Upper lobe of right lung (tissue), 1 donor: ENCODE measurements around the gene SLC19A2. TPM values are rescaled to one million over a fixed set of nuclear protein-coding genes. Genes with fewer than 3 reads are reported as not detected.
A peak's percentile ranks its signal among the peaks of the same experiment; 100 is the strongest.

Experiments used
- ATAC-seq: fragments of 200-7000 bp; cut with Tn5 transposase; one replicate; pipeline ENCODE4 v1.9.1; 2020; ENCODE audit warnings: mild to moderate bottlenecking, moderate library complexity
- DNase-seq: peaks from one replicate; pipeline ENCODE4 v3.0.0-alpha.2; 2020
- H3K27ac ChIP-seq: fragments of 200-600 bp; one replicate; pipeline ENCODE4 v1.8.0; 2022
- H3K27me3 ChIP-seq: fragments of 200-600 bp; one replicate; pipeline ENCODE4 v1.8.0; 2022; ENCODE audit warnings: mild to moderate bottlenecking
- H3K36me3 ChIP-seq: fragments of 200-600 bp; one replicate; pipeline ENCODE4 v1.8.0; 2022
- H3K4me1 ChIP-seq: fragments of 200-600 bp; one replicate; pipeline ENCODE4 v1.8.0; 2022
- H3K4me3 ChIP-seq: fragments of 200-600 bp; one replicate; pipeline ENCODE4 v1.8.0; 2022; ENCODE audit warnings: mild to moderate bottlenecking
- H3K9me3 ChIP-seq: fragments of 200-600 bp; one replicate; pipeline ENCODE4 v1.8.0; 2022
- intact Hi-C: fragments of 100-400 bp; cut with DNase I; formaldehyde crosslinking; loops from one replicate; pipeline ENCODE4 v1.11.0; 2022
- total RNA-seq: library from RNA; stranded (reverse); fragmentation: NEBNext Ultra II Directional; extraction: Animal tissue kit (Norgen Biotek cat#: 25700); gene quantifications from one replicate; pipeline ENCODE4 v1.2.1, GENCODE V29; 2021
- TF ChIP-seq, protein P1 (sequence below): fragments of 200-600 bp; IDR thresholded peaks from one replicate; pipeline ENCODE4 v1.8.0; 2022; ENCODE audit warnings: antibody characterized with exemption
- donor health status: DM: no; HTN: yes; CAD: no; lungs with severe emphysema.

The SLC19A2 gene
- total RNA-seq, 1 donor from 2014 or later = 12.8 TPM

DNA sequence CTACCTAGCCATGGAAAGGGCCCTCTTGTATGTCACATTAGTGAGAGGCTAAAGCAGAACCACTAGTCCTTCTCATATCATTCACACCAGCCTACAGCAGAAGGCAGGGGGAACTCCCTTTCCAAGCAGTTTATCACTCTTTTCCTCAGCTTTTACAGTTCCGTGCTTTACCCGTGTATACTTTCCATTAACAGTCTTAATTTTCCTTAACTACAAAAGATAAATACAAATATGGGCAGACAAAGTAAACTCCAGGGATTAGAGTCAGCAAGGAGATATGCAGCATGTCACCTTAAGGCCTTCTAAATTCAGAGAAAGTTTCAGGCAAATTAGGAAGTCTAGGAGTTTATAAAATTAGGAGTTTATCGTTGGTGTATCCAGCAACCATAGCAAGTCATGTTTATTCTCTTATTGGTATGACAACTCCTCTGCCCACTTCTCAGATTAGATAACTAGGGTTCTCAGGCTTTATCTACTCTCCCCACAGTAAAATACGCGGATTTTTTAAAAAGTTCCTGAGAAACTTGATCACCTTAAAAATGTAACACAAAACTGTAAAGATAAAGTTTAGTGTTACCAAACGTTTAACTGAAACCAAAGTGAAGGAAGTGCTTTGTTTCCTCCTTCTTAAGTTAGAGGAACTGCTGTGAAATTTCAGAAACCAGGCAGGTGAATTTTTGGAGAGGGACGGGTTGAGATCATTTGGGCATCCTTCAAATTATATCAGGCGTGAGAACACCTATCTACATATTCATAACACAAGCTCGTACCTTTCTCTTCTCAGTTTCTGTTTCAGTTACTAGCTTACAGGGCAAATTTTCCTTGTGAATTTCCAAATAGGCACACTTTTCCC lies 42.7 kb upstream of the SLC19A2 start:
- TF ChIP-seq, protein P1, sequence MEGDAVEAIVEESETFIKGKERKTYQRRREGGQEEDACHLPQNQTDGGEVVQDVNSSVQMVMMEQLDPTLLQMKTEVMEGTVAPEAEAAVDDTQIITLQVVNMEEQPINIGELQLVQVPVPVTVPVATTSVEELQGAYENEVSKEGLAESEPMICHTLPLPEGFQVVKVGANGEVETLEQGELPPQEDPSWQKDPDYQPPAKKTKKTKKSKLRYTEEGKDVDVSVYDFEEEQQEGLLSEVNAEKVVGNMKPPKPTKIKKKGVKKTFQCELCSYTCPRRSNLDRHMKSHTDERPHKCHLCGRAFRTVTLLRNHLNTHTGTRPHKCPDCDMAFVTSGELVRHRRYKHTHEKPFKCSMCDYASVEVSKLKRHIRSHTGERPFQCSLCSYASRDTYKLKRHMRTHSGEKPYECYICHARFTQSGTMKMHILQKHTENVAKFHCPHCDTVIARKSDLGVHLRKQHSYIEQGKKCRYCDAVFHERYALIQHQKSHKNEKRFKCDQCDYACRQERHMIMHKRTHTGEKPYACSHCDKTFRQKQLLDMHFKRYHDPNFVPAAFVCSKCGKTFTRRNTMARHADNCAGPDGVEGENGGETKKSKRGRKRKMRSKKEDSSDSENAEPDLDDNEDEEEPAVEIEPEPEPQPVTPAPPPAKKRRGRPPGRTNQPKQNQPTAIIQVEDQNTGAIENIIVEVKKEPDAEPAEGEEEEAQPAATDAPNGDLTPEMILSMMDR = no peak
- peak overlapping the region; percentile 6 for H3K4me3 ChIP-seq
- intact Hi-C loops = no loop called here
- DNase-seq = no peak
- no peaks in the 10 kb centered on the region for H3K4me1 ChIP-seq
- ATAC-seq = peak; percentile 45
- no peaks in the 10 kb centered on the region for H3K36me3 ChIP-seq
- H3K27me3 ChIP-seq = no peaks in the 10 kb centered on the region
- H3K27ac ChIP-seq = peak overlapping the region; percentile 75
- no peaks in the 10 kb centered on the region for H3K9me3 ChIP-seq

DNA sequence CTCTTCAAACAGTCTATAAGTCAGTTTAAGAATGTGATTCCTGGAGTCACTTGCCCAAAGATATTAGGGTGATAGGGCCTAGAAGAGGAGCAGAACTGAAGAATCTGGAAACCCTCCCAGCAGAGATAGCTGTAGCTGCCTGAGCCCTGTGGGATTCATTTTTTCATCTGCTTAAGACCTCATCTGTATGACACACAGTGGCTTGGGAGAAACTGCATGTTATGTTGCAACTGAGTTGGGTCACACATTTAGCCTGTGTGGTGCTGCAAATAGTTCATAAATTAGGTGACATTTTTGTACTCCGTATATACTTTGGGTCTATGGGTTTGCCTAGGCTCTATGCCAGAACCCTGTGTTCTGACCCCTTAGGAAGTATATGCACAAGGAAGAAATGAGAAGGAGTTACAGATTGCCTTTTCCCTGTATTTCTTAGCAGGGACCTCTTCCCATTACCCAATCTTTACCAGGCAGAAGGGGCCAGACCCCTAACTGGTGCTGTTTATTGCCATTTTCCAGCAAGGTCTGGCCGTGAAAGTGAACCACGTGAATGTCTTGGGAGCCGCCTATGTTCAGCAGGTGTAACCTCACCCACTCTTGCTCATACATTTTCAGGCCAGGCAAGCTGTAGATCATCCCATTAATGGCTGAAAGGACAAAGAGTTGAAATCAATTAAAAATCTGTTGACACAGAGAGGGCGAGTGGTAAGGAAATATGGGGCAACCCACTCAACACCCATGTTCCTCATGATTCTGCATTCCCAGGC lies 41.9 kb upstream of the SLC19A2 start:
- TF ChIP-seq, protein P1 = no peak
- Histone ChIP-seq H3K27me3 (no peaks in the 10 kb centered on the region), H3K36me3 (no peaks in the 10 kb centered on the region), H3K4me3 (no peak overlapping the region), H3K9me3 (no peaks in the 10 kb centered on the region), H3K4me1 (no peaks in the 10 kb centered on the region), H3K27ac (no peak overlapping the region)
- DNase-seq (no peak), ATAC-seq (peak; percentile 29)
- intact Hi-C loops = no loop called here

DNA sequence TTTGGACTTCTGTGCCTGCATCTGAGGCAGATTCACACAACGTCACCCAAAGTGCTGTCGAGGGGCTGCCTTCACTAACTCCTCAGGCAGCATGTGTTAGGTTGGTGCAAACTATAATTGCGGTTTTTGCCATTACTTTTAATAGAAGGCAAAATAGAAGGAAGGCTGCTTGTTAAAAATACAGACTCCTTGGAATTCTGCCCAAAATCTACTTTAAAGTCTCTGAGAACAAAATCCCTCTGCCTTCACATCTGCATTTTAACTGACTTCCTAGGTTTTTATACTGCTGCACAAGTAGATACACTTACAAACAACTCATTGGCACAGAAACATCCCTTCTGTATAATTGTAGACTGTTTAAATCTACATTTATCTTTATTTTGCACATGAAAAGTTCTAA lies 41.3 kb upstream of the SLC19A2 start:
- DNase-seq = no peak
- no peak for ATAC-seq
- no peaks in the 10 kb centered on the region for H3K36me3 ChIP-seq
- no peak overlapping the region for H3K4me3 ChIP-seq
- intact Hi-C loops = no loop called here
- H3K4me1 ChIP-seq = no peaks in the 10 kb centered on the region
- TF ChIP-seq, protein P1 = no peak
- no peak overlapping the region for H3K27ac ChIP-seq
- no peaks in the 10 kb centered on the region for H3K9me3 ChIP-seq
- no peaks in the 10 kb centered on the region for H3K27me3 ChIP-seq

DNA sequence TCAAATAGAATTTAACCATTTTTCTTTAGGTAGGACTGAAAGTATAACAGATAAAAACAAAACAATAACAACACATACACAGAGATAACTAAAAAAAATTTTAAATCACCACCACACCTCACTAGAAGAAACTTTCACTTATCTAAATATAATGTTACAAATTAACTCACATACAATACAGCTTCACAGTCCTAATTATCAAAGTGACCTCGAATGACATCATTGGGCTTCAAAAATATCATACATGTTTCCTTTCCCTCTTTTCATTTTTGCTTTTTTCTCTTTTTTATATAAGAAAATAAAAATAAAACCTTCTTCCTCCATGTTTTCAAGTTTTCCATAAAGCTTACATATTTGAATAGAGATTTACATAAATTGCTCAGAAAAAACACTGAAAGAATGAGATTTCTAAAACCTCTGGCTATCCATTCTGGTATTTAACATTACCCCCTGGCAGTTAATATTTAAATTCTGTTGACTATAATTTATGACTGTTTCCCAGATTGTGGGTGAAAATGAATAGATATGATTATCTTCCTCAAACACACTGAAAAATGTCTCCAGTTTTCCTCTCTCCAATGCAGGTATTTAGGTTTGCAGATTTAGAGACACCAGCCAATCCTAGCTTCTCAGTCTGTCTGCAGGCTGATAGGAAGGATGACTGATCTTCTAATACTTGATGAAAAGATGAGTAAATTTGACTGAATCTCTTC lies 40.5 kb upstream of the SLC19A2 start:
- Histone ChIP-seq H3K27ac (no peak overlapping the region), H3K4me3 (no peak overlapping the region), H3K4me1 (no peaks in the 10 kb centered on the region), H3K36me3 (no peaks in the 10 kb centered on the region), H3K27me3 (no peaks in the 10 kb centered on the region), H3K9me3 (no peaks in the 10 kb centered on the region)
- TF ChIP-seq, protein P1 = no peak
- ATAC-seq (no peak), DNase-seq (no peak)
- intact Hi-C loops = no loop called here

DNA sequence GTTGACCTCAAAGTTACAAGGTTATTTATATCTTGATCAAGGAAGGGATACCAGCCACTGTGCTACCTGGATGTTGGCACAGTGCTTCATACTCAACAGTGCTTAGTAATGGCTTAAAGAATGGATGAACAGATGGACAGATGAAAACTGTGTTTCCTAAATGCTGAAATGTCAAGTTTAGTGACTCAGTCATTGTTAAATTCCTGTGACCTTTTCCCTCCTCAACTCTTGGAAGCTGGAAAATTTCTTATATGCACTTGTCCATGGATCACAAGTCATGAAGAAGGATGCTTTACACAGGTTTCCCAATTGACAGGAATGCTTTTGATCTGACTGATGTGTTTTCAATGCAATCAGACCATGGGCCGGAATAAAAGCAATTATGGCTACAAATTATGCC lies 39.6 kb upstream of the SLC19A2 start:
- ATAC-seq = no peak
- TF ChIP-seq, protein P1 = no peak
- no peaks in the 10 kb centered on the region for H3K9me3 ChIP-seq
- no peak overlapping the region for H3K27ac ChIP-seq
- H3K27me3 ChIP-seq = no peaks in the 10 kb centered on the region
- H3K4me1 ChIP-seq = no peaks in the 10 kb centered on the region
- DNase-seq = no peak
- intact Hi-C loops = no loop called here
- H3K4me3 ChIP-seq = no peak overlapping the region
- H3K36me3 ChIP-seq = no peaks in the 10 kb centered on the region
